Gastrocnemius medialis (tissue), 4 donors: ENCODE data around the gene ACSS2. TPM values are rescaled to one million over a fixed set of nuclear protein-coding genes. Genes with fewer than 3 reads are reported as not detected.
A peak's percentile ranks its signal among the peaks of the same experiment; 100 is the strongest.

Source experiments
- ATAC-seq, 2 donors: fragments of 150-250 bp; one replicate each; pipeline ENCODE4 v1.9.1; 2016
- DNase-seq, 2 donors: peaks; one replicate each; pipeline ENCODE4 v3.0.0-alpha.2; 2019
- H3K27ac ChIP-seq, 4 donors: fragments of 200-600 bp; sonication (generic); 1 replicate in 1 of 4; 2 replicates in 3 of 4; pipeline ENCODE4 v1.5.1; 2016 to 2018; ENCODE audit warnings: mild to moderate bottlenecking in 2 of 4, moderate library complexity in 1 of 4
- H3K27me3 ChIP-seq, 3 donors: fragments of 200-600 bp; sonication (generic) in 2 of 3; 1 replicate in 1 of 3; 2 replicates in 2 of 3; pipeline versions ENCODE4 v1.5.1 to v1.6.0; 2016 to 2019; ENCODE audit warnings: mild to moderate bottlenecking in 1 of 3, moderate library complexity in 1 of 3
- H3K36me3 ChIP-seq, 2 donors: fragments of 200-600 bp; sonication (generic) in 1 of 2; one replicate each; pipeline ENCODE4 v1.5.1; 2017 to 2018
- H3K4me1 ChIP-seq, 2 donors: fragments of 200-600 bp; sonication (generic) in 1 of 2; one replicate each; pipeline ENCODE4 v1.5.1; 2016 to 2017; ENCODE audit warnings: mild to moderate bottlenecking in 2 of 2
- H3K4me3 ChIP-seq, 4 donors: fragments of 200-600 bp; sonication (generic) in 3 of 4; 1 replicate in 1 of 4; 2 replicates in 3 of 4; pipeline ENCODE4 v1.5.1; 2016 to 2019; ENCODE audit warnings: mild to moderate bottlenecking in 2 of 4
- H3K9me3 ChIP-seq, 3 donors: fragments of 200-600 bp; sonication (generic) in 2 of 3; 1 replicate in 1 of 3; 2 replicates in 2 of 3; pipeline ENCODE4 v1.5.1; 2016 to 2019
- POLR2A ChIP-seq, 2 donors: fragments of 450-650 bp; IDR thresholded peaks; one replicate each; pipeline ENCODE4 v1.6.1; 2017; ENCODE audit warnings: antibody characterized with exemption in 2 of 2, mild to moderate bottlenecking in 2 of 2, moderate library complexity in 2 of 2
- in situ Hi-C, 4 donors: fragments of 200-750 bp; cut with MboI; loops; one replicate each; pipeline versions ENCODE4 v1.15.0 to v1.8.0; 2017; ENCODE audit warnings: low sequenced_read_pairs in 4 of 4
- intact Hi-C: fragments of 100-400 bp; cut with DNase I; formaldehyde crosslinking; loops from one replicate; pipeline ENCODE4 v1.15.1; 2023; ENCODE audit warnings: low total_unique reads
- total RNA-seq, 4 donors: library from RNA; depleted of rRNA; stranded (reverse); fragments of >200 nt; gene quantifications; one replicate each; pipeline versions ENCODE4 v1.1.0 to v1.2.3, GENCODE V29; 2016
- TF ChIP-seq, protein P1 (sequence below), 5 experiments: fragments of 450-650 bp in 3 of 5; fragments of 200-600 bp in 2 of 5; sonication (generic) in 2 of 5; IDR thresholded peaks in 4 of 5; conservative IDR thresholded peaks in 1 of 5; 1 replicate in 4 of 5; 2 replicates in 1 of 5; pipeline ENCODE4 v1.5.1; 2016 to 2019; ENCODE audit warnings: antibody characterized with exemption in 5 of 5, mild to moderate bottlenecking in 3 of 5, moderate library complexity in 3 of 5

Gene ACSS2
- total RNA-seq, 4 donors from 2014 or later: 70.5 to 94.7 (median 88.1) TPM

DNA sequence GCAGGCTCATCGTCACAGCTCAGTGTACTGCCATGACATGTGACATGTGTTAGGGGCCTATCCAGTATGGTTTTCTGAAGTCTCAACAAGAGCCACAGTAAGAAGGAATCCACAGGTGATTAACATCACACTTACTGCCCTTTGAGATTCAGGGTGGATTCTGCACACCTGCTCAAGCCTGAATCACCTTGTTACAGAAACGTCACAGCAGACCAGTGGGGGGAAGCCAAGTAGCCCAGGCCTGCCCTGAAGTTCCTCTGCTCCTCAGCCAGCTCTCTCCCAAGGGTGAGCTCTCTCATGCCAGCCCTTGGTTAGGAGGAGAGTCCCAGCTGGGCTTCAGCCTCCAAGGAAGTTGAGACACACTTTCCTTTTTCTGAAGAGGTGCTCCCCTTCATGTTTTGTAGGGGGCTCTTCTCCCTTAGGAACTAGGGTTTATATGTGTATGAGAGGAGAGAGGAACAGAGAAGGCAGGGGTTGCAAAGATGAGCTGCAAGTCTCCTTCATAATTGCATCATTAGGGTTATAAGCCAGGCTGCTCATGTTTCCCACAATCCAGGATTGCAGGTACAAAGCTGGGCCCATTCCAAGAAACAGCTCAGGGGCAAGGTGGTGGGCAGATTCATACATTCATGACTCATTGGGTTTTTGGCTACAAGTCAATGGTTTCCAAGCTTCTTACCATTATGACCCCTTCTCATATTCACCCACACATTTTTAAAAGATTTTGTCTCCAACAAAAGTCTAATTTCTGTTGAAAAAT, 67.6 kb downstream of the ACSS2 start:
- H3K9me3 ChIP-seq: no peaks in the 10 kb centered on the region
- peak in 1 of 2 donors; percentile 24 for ATAC-seq
- DNase-seq: no peak
- no peaks in the 10 kb centered on the region for H3K27me3 ChIP-seq
- peaks cover 0 to 12% of the 10 kb centered on the region in 2 donors for H3K36me3 ChIP-seq
- peak overlapping the region in 3 of 4 donors; percentile 38 to 77 (median 61) for H3K27ac ChIP-seq
- H3K4me1 ChIP-seq: peaks cover 38 to 58% of the 10 kb centered on the region in 2 donors
- TF ChIP-seq, protein P1, sequence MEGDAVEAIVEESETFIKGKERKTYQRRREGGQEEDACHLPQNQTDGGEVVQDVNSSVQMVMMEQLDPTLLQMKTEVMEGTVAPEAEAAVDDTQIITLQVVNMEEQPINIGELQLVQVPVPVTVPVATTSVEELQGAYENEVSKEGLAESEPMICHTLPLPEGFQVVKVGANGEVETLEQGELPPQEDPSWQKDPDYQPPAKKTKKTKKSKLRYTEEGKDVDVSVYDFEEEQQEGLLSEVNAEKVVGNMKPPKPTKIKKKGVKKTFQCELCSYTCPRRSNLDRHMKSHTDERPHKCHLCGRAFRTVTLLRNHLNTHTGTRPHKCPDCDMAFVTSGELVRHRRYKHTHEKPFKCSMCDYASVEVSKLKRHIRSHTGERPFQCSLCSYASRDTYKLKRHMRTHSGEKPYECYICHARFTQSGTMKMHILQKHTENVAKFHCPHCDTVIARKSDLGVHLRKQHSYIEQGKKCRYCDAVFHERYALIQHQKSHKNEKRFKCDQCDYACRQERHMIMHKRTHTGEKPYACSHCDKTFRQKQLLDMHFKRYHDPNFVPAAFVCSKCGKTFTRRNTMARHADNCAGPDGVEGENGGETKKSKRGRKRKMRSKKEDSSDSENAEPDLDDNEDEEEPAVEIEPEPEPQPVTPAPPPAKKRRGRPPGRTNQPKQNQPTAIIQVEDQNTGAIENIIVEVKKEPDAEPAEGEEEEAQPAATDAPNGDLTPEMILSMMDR (IDR thresholded peaks at IDR 0.05 in 4 of 5, conservative IDR thresholded peaks at IDR 0.05 in 1 of 5): no peak
- no peak for TF ChIP-seq POLR2A (IDR thresholded peaks at IDR 0.05)
- in situ Hi-C loops: no loop called here
- H3K4me3 ChIP-seq: no peak overlapping the region
- intact Hi-C loops: no loop called here

DNA sequence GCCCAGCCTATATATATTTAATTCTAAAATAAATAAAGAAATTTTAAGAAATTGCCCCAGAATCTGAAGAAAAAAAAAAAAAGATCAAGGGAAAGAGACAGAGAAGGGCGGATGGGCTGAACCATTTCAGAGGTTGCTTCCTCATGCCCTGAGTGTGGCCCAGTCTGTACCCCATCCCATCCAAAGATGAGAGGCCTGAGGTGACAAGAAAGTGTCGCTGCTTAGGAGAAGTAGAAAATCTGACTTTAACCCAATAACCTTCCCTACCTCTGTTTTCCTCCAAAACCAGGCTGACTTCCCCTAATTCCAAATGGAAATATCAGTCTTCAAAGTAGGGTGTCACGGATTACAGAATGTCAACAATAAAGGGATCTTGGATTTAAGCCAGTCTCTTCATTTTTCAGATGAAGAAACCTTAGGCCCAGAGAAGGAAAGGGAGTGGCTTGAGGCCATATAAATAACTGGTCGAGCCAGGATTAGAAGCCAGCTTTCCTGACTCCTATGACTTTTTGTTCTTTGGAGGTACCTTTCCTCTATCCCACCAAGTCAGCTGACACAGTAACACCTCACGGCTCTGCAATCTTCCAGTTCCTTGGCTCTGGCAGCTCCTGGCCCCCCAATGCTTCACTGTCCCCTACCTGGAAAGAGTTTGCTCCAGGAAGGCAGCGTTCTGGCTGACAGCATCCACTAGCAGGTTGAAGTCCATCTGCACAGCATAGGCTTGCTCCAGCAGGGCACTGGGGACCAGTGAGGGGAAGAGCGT, 69.1 kb downstream of the ACSS2 start:
- Histone ChIP-seq H3K4me3 (no peak overlapping the region), H3K27ac (peak overlapping the region; percentile 32 to 68 (median 63)), H3K36me3 (peaks cover 0 to 12% of the 10 kb centered on the region in 2 donors), H3K4me1 (peaks cover 25 to 46% of the 10 kb centered on the region in 2 donors), H3K9me3 (no peaks in the 10 kb centered on the region), H3K27me3 (no peaks in the 10 kb centered on the region)
- in situ Hi-C loops (no loop called here), intact Hi-C loops (no loop called here)
- DNase-seq (no peak), ATAC-seq (peak in 1 of 2 donors; percentile 10)
- TF ChIP-seq POLR2A (IDR thresholded peaks at IDR 0.05): no peak
- TF ChIP-seq, protein P1 (IDR thresholded peaks at IDR 0.05 in 4 of 5, conservative IDR thresholded peaks at IDR 0.05 in 1 of 5): no peak

DNA sequence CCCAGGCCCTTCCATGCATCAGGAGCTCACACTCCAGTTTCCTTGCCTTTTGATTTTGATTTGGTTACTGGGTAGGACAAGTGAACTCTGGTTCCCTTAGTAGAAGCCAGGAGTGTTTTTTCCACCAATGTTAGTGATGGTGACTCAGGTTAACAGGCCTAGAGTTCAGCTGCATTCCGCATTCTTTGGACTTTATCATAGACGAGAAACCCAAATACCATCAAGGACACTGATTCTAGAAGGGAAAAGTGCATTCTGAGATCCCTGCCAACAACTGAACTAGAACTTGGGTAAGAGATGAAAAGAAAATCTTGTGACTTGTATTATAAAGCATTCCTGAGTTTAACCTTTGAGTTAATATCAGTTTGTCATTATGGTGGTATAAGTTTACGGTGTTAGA, 70.2 kb downstream of the ACSS2 start:
- no peaks in the 10 kb centered on the region for H3K27me3 ChIP-seq
- intact Hi-C loops (no loop called here), in situ Hi-C loops (no loop called here)
- H3K4me3 ChIP-seq: no peak overlapping the region
- H3K9me3 ChIP-seq: no peaks in the 10 kb centered on the region
- no peak for DNase-seq
- H3K4me1 ChIP-seq: peaks cover 20 to 46% of the 10 kb centered on the region in 2 donors
- peaks cover 0 to 12% of the 10 kb centered on the region in 2 donors for H3K36me3 ChIP-seq
- TF ChIP-seq POLR2A (IDR thresholded peaks at IDR 0.05): no peak
- TF ChIP-seq, protein P1 (IDR thresholded peaks at IDR 0.05 in 4 of 5, conservative IDR thresholded peaks at IDR 0.05 in 1 of 5): no peak
- H3K27ac ChIP-seq: peak overlapping the region in 3 of 4 donors; percentile 32 to 68 (median 66)
- ATAC-seq: no peak

DNA sequence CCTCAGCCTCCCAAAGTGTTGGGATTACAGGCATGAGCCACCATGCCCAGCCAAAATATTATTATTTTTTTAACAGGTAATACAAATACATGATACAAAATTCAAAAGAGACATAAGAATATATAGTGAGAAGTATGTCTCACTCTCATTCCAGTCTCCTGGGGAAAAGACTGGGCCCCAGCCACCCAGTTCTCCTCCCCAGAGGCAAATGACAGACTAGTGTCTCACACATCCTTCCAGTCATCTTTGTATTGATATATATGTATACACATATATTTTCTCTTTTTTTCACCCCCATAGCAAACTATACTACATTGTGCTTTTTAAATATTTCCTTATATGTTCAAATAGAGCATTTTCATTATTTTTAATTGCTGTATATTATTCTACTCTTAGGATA, 70.9 kb downstream of the ACSS2 start:
- Histone ChIP-seq H3K9me3 (no peaks in the 10 kb centered on the region), H3K4me3 (no peak overlapping the region), H3K4me1 (peaks cover 26 to 47% of the 10 kb centered on the region in 2 donors), H3K27me3 (no peaks in the 10 kb centered on the region), H3K27ac (peak overlapping the region in 3 of 4 donors; percentile 7 to 68 (median 41)), H3K36me3 (peaks cover 0 to 7% of the 10 kb centered on the region in 2 donors)
- TF ChIP-seq, protein P1 (IDR thresholded peaks at IDR 0.05 in 4 of 5, conservative IDR thresholded peaks at IDR 0.05 in 1 of 5): no peak
- no peak for TF ChIP-seq POLR2A (IDR thresholded peaks at IDR 0.05)
- in situ Hi-C loops: no loop called here
- DNase-seq (no peak), ATAC-seq (no peak)
- intact Hi-C loops: no loop called here
